ENCODE results near the gene RUNX1.

RUNX1 gene

GRCh38 chr21:35037384-35037765 lies 11.7 kb downstream of the RUNX1 start:
- H3K4me3 ChIP-seq (ENCODE audit: extremely low read depth, insufficient read depth, low read length, poor library complexity, severe bottlenecking): no peak overlapping the region
- H3K4me1 ChIP-seq (ENCODE audit: control insufficient read depth, insufficient read depth, low read length, poor library complexity, severe bottlenecking): no peaks in the 10 kb centered on the region
- H3K36me3 ChIP-seq (ENCODE audit: control insufficient read depth, insufficient read depth, low read length): no peaks in the 10 kb centered on the region
- no peak overlapping the region for H3K27ac ChIP-seq (ENCODE audit: low read depth, low read length, severe bottlenecking)
- WGBS, 2 experiments (ENCODE audit: insufficient coverage in 2 of 2): 96 to 100% methylated on average over 6 of the region's 7 CpGs
- no peaks in the 10 kb centered on the region for H3K9me3 ChIP-seq (ENCODE audit: control insufficient read depth, low read length)

- no peaks in the 10 kb centered on the region for H3K4me1 ChIP-seq (ENCODE audit: control insufficient read depth, insufficient read depth, low read length, poor library complexity, severe bottlenecking)
- 91 to 94% methylated on average over 10 of the region's 11 CpGs for WGBS, 2 experiments (ENCODE audit: insufficient coverage in 2 of 2)
- H3K9me3 ChIP-seq (ENCODE audit: control insufficient read depth, low read length): no peaks in the 10 kb centered on the region
- no peak overlapping the region for H3K4me3 ChIP-seq (ENCODE audit: extremely low read depth, insufficient read depth, low read length, poor library complexity, severe bottlenecking)
- H3K36me3 ChIP-seq (ENCODE audit: control insufficient read depth, insufficient read depth, low read length): no peaks in the 10 kb centered on the region
- H3K27ac ChIP-seq (ENCODE audit: low read depth, low read length, severe bottlenecking): no peak overlapping the region
Observed at GRCh38 chr21:35036465-35037383, 12.4 kb downstream of the RUNX1 start.

- H3K9me3 ChIP-seq (ENCODE audit: control insufficient read depth, low read length): no peaks in the 10 kb centered on the region
- 92 to 96% methylated on average over 5 of the region's 8 CpGs for WGBS, 2 experiments (ENCODE audit: insufficient coverage in 2 of 2)
- H3K27ac ChIP-seq (ENCODE audit: low read depth, low read length, severe bottlenecking): no peak overlapping the region
- no peaks in the 10 kb centered on the region for H3K36me3 ChIP-seq (ENCODE audit: control insufficient read depth, insufficient read depth, low read length)
- H3K4me3 ChIP-seq (ENCODE audit: extremely low read depth, insufficient read depth, low read length, poor library complexity, severe bottlenecking): no peak overlapping the region
- no peaks in the 10 kb centered on the region for H3K4me1 ChIP-seq (ENCODE audit: control insufficient read depth, insufficient read depth, low read length, poor library complexity, severe bottlenecking)
Observed at GRCh38 chr21:35035581-35035980, 13.5 kb downstream of the RUNX1 start.

GRCh38 chr21:35035116-35035515 lies 14.0 kb downstream of the RUNX1 start:
- Histone ChIP-seq H3K4me1 (ENCODE audit: control insufficient read depth, insufficient read depth, low read length, poor library complexity, severe bottlenecking) (no peaks in the 10 kb centered on the region), H3K36me3 (ENCODE audit: control insufficient read depth, insufficient read depth, low read length) (no peaks in the 10 kb centered on the region), H3K9me3 (ENCODE audit: control insufficient read depth, low read length) (no peaks in the 10 kb centered on the region), H3K27ac (ENCODE audit: low read depth, low read length, severe bottlenecking) (no peak overlapping the region), H3K4me3 (ENCODE audit: extremely low read depth, insufficient read depth, low read length, poor library complexity, severe bottlenecking) (no peak overlapping the region)
- 97 to 98% methylated on average over 6 to 7 of the region's 8 CpGs for WGBS, 2 experiments (ENCODE audit: insufficient coverage in 2 of 2)

GRCh38 chr21:35034203-35034926 lies 14.7 kb downstream of the RUNX1 start:
- no peak overlapping the region for H3K4me3 ChIP-seq (ENCODE audit: extremely low read depth, insufficient read depth, low read length, poor library complexity, severe bottlenecking)
- H3K27ac ChIP-seq (ENCODE audit: low read depth, low read length, severe bottlenecking): no peak overlapping the region
- H3K36me3 ChIP-seq (ENCODE audit: control insufficient read depth, insufficient read depth, low read length): no peaks in the 10 kb centered on the region
- no peaks in the 10 kb centered on the region for H3K4me1 ChIP-seq (ENCODE audit: control insufficient read depth, insufficient read depth, low read length, poor library complexity, severe bottlenecking)
- 80 to 96% methylated on average over 6 to 7 of the region's 9 CpGs for WGBS, 2 experiments (ENCODE audit: insufficient coverage in 2 of 2)
- H3K9me3 ChIP-seq (ENCODE audit: control insufficient read depth, low read length): no peaks in the 10 kb centered on the region

GRCh38 chr21:35032474-35033263 lies 16.4 kb downstream of the RUNX1 start:
- no peaks in the 10 kb centered on the region for H3K4me1 ChIP-seq (ENCODE audit: control insufficient read depth, insufficient read depth, low read length, poor library complexity, severe bottlenecking)
- no peaks in the 10 kb centered on the region for H3K9me3 ChIP-seq (ENCODE audit: control insufficient read depth, low read length)
- no peak overlapping the region for H3K27ac ChIP-seq (ENCODE audit: low read depth, low read length, severe bottlenecking)
- H3K36me3 ChIP-seq (ENCODE audit: control insufficient read depth, insufficient read depth, low read length): no peaks in the 10 kb centered on the region
- WGBS, 2 experiments (ENCODE audit: insufficient coverage in 2 of 2): 79 to 89% methylated on average over 2 of the region's 2 CpGs
- H3K4me3 ChIP-seq (ENCODE audit: extremely low read depth, insufficient read depth, low read length, poor library complexity, severe bottlenecking): no peak overlapping the region

GRCh38 chr21:35028451-35028978 lies 20.6 kb downstream of the RUNX1 start:
- Histone ChIP-seq H3K36me3 (ENCODE audit: control insufficient read depth, insufficient read depth, low read length) (no peaks in the 10 kb centered on the region), H3K4me3 (ENCODE audit: extremely low read depth, insufficient read depth, low read length, poor library complexity, severe bottlenecking) (no peak overlapping the region), H3K9me3 (ENCODE audit: control insufficient read depth, low read length) (no peaks in the 10 kb centered on the region), H3K27ac (ENCODE audit: low read depth, low read length, severe bottlenecking) (no peak overlapping the region), H3K4me1 (ENCODE audit: control insufficient read depth, insufficient read depth, low read length, poor library complexity, severe bottlenecking) (no peaks in the 10 kb centered on the region)
- WGBS, 2 experiments (ENCODE audit: insufficient coverage in 2 of 2): 90 to 93% methylated on average over 2 to 4 of the region's 4 CpGs

GRCh38 chr21:35027563-35028450 lies 21.3 kb downstream of the RUNX1 start:
- Histone ChIP-seq H3K36me3 (ENCODE audit: control insufficient read depth, insufficient read depth, low read length) (no peaks in the 10 kb centered on the region), H3K4me3 (ENCODE audit: extremely low read depth, insufficient read depth, low read length, poor library complexity, severe bottlenecking) (no peak overlapping the region), H3K27ac (ENCODE audit: low read depth, low read length, severe bottlenecking) (no peak overlapping the region), H3K4me1 (ENCODE audit: control insufficient read depth, insufficient read depth, low read length, poor library complexity, severe bottlenecking) (no peaks in the 10 kb centered on the region), H3K9me3 (ENCODE audit: control insufficient read depth, low read length) (no peaks in the 10 kb centered on the region)
- WGBS, 2 experiments (ENCODE audit: insufficient coverage in 2 of 2): 87 to 93% methylated on average over 3 to 4 of the region's 5 CpGs

GRCh38 chr21:35026617-35027562 lies 22.2 kb downstream of the RUNX1 start:
- WGBS, 2 experiments (ENCODE audit: insufficient coverage in 2 of 2): 22 to 27% methylated on average over 37 to 41 of the region's 45 CpGs
- H3K9me3 ChIP-seq (ENCODE audit: control insufficient read depth, low read length): no peaks in the 10 kb centered on the region
- H3K36me3 ChIP-seq (ENCODE audit: control insufficient read depth, insufficient read depth, low read length): no peaks in the 10 kb centered on the region
- no peaks in the 10 kb centered on the region for H3K4me1 ChIP-seq (ENCODE audit: control insufficient read depth, insufficient read depth, low read length, poor library complexity, severe bottlenecking)
- no peak overlapping the region for H3K27ac ChIP-seq (ENCODE audit: low read depth, low read length, severe bottlenecking)
- no peak overlapping the region for H3K4me3 ChIP-seq (ENCODE audit: extremely low read depth, insufficient read depth, low read length, poor library complexity, severe bottlenecking)
